H9 (cell line): Measurements from ENCODE around the gene TSHZ1. TPM values are rescaled to one million over a fixed set of nuclear protein-coding genes. Genes with fewer than 3 reads are reported as not detected.

Experiments
- DNase-seq: peaks from one replicate; pipeline ENCODE4 v3.0.0-alpha.2; 2017
- H2AFZ ChIP-seq: one replicate; pipeline ENCODE4 v1.6.1; 2013; ENCODE audit warnings: mild to moderate bottlenecking, low read length, control low read depth, moderate library complexity
- H2AK5ac ChIP-seq: 2 replicates; pipeline ENCODE4 v1.6.1; 2013; ENCODE audit warnings: low read length, control low read depth, mixed read lengths; ENCODE audit not compliant: insufficient read length
- H2BK120ac ChIP-seq: one replicate; pipeline ENCODE4 v1.6.1; 2013; ENCODE audit warnings: low read depth, mild to moderate bottlenecking, low read length, control low read depth, inconsistent platforms; ENCODE audit not compliant: poor library complexity, severe bottlenecking
- H2BK12ac ChIP-seq: 2 replicates; pipeline ENCODE4 v1.6.1; 2013; ENCODE audit warnings: low read length, control low read depth, mixed read lengths, low read depth; ENCODE audit not compliant: insufficient read length
- H2BK15ac ChIP-seq: 2 replicates; pipeline ENCODE4 v1.6.1; 2013; ENCODE audit warnings: low read depth, low read length, control low read depth
- H2BK20ac ChIP-seq: one replicate; pipeline ENCODE4 v1.6.1; 2013; ENCODE audit warnings: low read depth, mild to moderate bottlenecking, low read length, control low read depth, inconsistent platforms; ENCODE audit not compliant: poor library complexity, severe bottlenecking
- H2BK5ac ChIP-seq: 2 replicates; pipeline ENCODE4 v1.6.1; 2013; ENCODE audit warnings: low read length, control low read depth, mixed read lengths; ENCODE audit not compliant: insufficient read length
- H3K14ac ChIP-seq: 2 replicates; pipeline ENCODE4 v1.6.1; 2013; ENCODE audit warnings: low read length, control low read depth; ENCODE audit not compliant: insufficient read depth
- H3K18ac ChIP-seq: 2 replicates; pipeline ENCODE4 v1.6.1; 2013; ENCODE audit warnings: low read depth, mild to moderate bottlenecking, mixed read lengths, low read length, control low read depth; ENCODE audit not compliant: insufficient read length
- H3K23ac ChIP-seq: 2 replicates; pipeline ENCODE4 v1.6.1; 2013; ENCODE audit warnings: low read length, control low read depth, mixed read lengths, low read depth; ENCODE audit not compliant: insufficient read length
- H3K23me2 ChIP-seq: 2 replicates; pipeline ENCODE4 v1.6.1; 2013; ENCODE audit warnings: low read depth, mild to moderate bottlenecking, mixed read lengths, low read length, control low read depth; ENCODE audit not compliant: insufficient read length, poor library complexity, severe bottlenecking
- H3K27ac ChIP-seq: 2 replicates; pipeline ENCODE4 v1.5.1; 2013; ENCODE audit warnings: low read length, control low read depth, mixed read lengths, low read depth; ENCODE audit not compliant: insufficient read length
- H3K27me3 ChIP-seq: 2 replicates; pipeline ENCODE4 v1.6.1; 2013; ENCODE audit warnings: low read length, control low read depth, inconsistent platforms; ENCODE audit not compliant: insufficient read depth
- H3K4ac ChIP-seq: 2 replicates; pipeline ENCODE4 v1.6.1; 2013; ENCODE audit warnings: low read depth, mild to moderate bottlenecking, control low read depth, inconsistent platforms, low read length, moderate library complexity
- H3K4me1 ChIP-seq: 2 replicates; pipeline ENCODE4 v1.6.1; 2013; ENCODE audit warnings: low read length, control low read depth, inconsistent platforms; ENCODE audit not compliant: insufficient read depth
- H3K4me2 ChIP-seq: 2 replicates; pipeline ENCODE4 v1.6.1; 2013; ENCODE audit warnings: low read length, control low read depth, mixed read lengths; ENCODE audit not compliant: insufficient read length, insufficient read depth
- H3K56ac ChIP-seq: 2 replicates; pipeline ENCODE4 v1.6.1; 2013; ENCODE audit warnings: low read depth, mild to moderate bottlenecking, mixed read lengths, low read length, control low read depth; ENCODE audit not compliant: insufficient read length
- H3K79me1 ChIP-seq: 2 replicates; pipeline ENCODE4 v1.6.1; 2013; ENCODE audit warnings: low read depth, mild to moderate bottlenecking, moderate library complexity, low read length, control low read depth, inconsistent platforms; ENCODE audit not compliant: insufficient read depth, poor library complexity, severe bottlenecking
- H3K79me2 ChIP-seq: 2 replicates; pipeline ENCODE4 v1.6.1; 2013; ENCODE audit warnings: low read length, control low read depth, inconsistent platforms; ENCODE audit not compliant: insufficient read depth
- H3K9ac ChIP-seq: 2 replicates; pipeline ENCODE4 v1.6.1; 2013; ENCODE audit warnings: low read length, control low read depth, mixed read lengths; ENCODE audit not compliant: insufficient read length; ENCODE audit errors: extremely low read depth
- H3K9me3 ChIP-seq: one replicate; pipeline ENCODE4 v1.6.1; 2013; ENCODE audit warnings: low read depth, low read length, inconsistent platforms; ENCODE audit not compliant: control insufficient read depth
- H3T11ph ChIP-seq: one replicate; pipeline ENCODE4 v1.6.1; 2013; ENCODE audit warnings: mild to moderate bottlenecking, low read length, control low read depth, inconsistent platforms
- H4K20me1 ChIP-seq: one replicate; pipeline ENCODE4 v1.6.1; 2013; ENCODE audit not compliant: control insufficient read depth, insufficient read length, insufficient read depth
- H4K5ac ChIP-seq: 2 replicates; pipeline ENCODE4 v1.6.1; 2013; ENCODE audit warnings: low read depth, mild to moderate bottlenecking, mixed read lengths, low read length, control low read depth; ENCODE audit not compliant: insufficient read length
- H4K8ac ChIP-seq: replicated peaks from 2 replicates; pipeline ENCODE4 v1.6.1; 2013; ENCODE audit warnings: low read length, control low read depth, mixed read lengths, low read depth; ENCODE audit not compliant: insufficient read length
- H4K91ac ChIP-seq: 2 replicates; pipeline ENCODE4 v1.6.1; 2013; ENCODE audit warnings: low read depth, mild to moderate bottlenecking, moderate library complexity, mixed read lengths, low read length, control low read depth; ENCODE audit not compliant: insufficient read length
- H3K27ac Mint-ChIP-seq, 3 experiments: 2 replicates in 2 of 3; 3 replicates in 1 of 3; pipeline ENCODE4 v1.8.0; 2020 to 2021; ENCODE audit warnings: mixed read lengths in 3 of 3, mild to moderate bottlenecking in 1 of 3, moderate library complexity in 1 of 3
- H3K27me3 Mint-ChIP-seq: 2 replicates; pipeline ENCODE4 v1.8.0; 2021; ENCODE audit warnings: low read depth, mild to moderate bottlenecking, moderate library complexity, mixed read lengths
- H3K36me3 Mint-ChIP-seq, 3 experiments: 2 replicates in 2 of 3; 3 replicates in 1 of 3; pipeline ENCODE4 v1.8.0; 2020 to 2021; ENCODE audit warnings: low read depth in 3 of 3, mixed read lengths in 3 of 3; ENCODE audit not compliant: insufficient read depth in 1 of 3
- H3K4me1 Mint-ChIP-seq, 2 experiments: 2 replicates each; pipeline ENCODE4 v1.8.0; 2020; ENCODE audit warnings: mixed read lengths in 2 of 2
- H3K4me3 Mint-ChIP-seq, 2 experiments: 2 replicates in 1 of 2; 3 replicates in 1 of 2; pipeline ENCODE4 v1.8.0; 2020 to 2021; ENCODE audit warnings: mild to moderate bottlenecking in 2 of 2, mixed read lengths in 2 of 2, moderate library complexity in 1 of 2
- H3K9me3 Mint-ChIP-seq, 2 experiments: 2 replicates in 1 of 2; 3 replicates in 1 of 2; pipeline ENCODE4 v1.8.0; 2020; ENCODE audit warnings: mild to moderate bottlenecking in 2 of 2, mixed read lengths in 2 of 2, moderate library complexity in 1 of 2
- WGBS: extraction: QIAGEN DNeasy Blood & Tissue Kit; methylation state at CpG from one replicate; pipeline ENCODE4 v1.1.7; 2013; ENCODE audit warnings: missing lambda C conversion rate, low lambda C conversion rate, mixed read lengths; ENCODE audit not compliant: insufficient read length; ENCODE audit errors: extremely low coverage; 5-methylcytosine and 5-hydroxymethylcytosine counted together
- total RNA-seq: library from RNA; stranded (reverse); gene quantifications from 2 replicates; pipeline ENCODE4 v1.2.1, GENCODE V29; 2021
- TF ChIP-seq, protein P1 (sequence below): fragments of 200-600 bp; sonication (generic); conservative IDR thresholded peaks from 3 replicates; pipeline ENCODE4 v1.8.0; 2021; ENCODE audit warnings: antibody characterized with exemption, mild to moderate bottlenecking

The TSHZ1 gene
- total RNA-seq, 1 experiment from 2014 or later, result 0.15 TPM

DNA sequence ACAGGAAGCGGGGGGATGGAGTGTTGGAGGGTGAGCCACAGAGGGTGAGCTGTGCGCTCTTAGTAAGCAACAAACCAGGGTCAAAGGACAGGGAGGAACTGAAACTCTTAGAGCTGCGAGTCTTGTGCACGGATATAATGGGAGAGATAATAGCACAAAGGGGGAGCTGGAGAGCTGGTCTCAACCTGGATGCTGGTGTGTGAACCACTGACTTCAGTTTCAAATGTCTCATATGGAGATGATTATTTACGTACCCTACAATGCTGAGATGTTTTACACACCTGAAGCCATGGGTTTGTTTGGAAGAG is 37.5 kb upstream of the TSHZ1 start:
- no peaks in the 10 kb centered on the region for H4K20me1 ChIP-seq
- H2BK12ac ChIP-seq, result no peak overlapping the region
- H2AK5ac ChIP-seq, result no peak overlapping the region
- H3K9ac ChIP-seq, result no peak overlapping the region
- no peaks in the 10 kb centered on the region for H3K23me2 ChIP-seq
- H2BK15ac ChIP-seq, result no peak overlapping the region
- no peak overlapping the region for H3K4ac ChIP-seq
- no peak overlapping the region for H2BK120ac ChIP-seq
- no peaks in the 10 kb centered on the region for H3K4me1 ChIP-seq
- H4K91ac ChIP-seq, result no peak overlapping the region
- DNase-seq, result no peak
- Mint-ChIP-seq H3K36me3 (no peaks in the 10 kb centered on the region), H3K4me1 (peaks cover 11 to 13% of the 10 kb centered on the region in 2 experiments), H3K9me3 (no peaks in the 10 kb centered on the region), H3K4me3 (no peak overlapping the region), H3K27me3 (no peaks in the 10 kb centered on the region; the same call in 1 of the 2 replicates), H3K27ac (peak overlapping the region in 2 of 3 experiments; percentile 20 to 52; a peak in 2 of 7 replicates)
- H2AFZ ChIP-seq, result no peak overlapping the region
- H3K56ac ChIP-seq, result no peak overlapping the region
- H2BK5ac ChIP-seq, result no peak overlapping the region
- TF ChIP-seq, protein P1, sequence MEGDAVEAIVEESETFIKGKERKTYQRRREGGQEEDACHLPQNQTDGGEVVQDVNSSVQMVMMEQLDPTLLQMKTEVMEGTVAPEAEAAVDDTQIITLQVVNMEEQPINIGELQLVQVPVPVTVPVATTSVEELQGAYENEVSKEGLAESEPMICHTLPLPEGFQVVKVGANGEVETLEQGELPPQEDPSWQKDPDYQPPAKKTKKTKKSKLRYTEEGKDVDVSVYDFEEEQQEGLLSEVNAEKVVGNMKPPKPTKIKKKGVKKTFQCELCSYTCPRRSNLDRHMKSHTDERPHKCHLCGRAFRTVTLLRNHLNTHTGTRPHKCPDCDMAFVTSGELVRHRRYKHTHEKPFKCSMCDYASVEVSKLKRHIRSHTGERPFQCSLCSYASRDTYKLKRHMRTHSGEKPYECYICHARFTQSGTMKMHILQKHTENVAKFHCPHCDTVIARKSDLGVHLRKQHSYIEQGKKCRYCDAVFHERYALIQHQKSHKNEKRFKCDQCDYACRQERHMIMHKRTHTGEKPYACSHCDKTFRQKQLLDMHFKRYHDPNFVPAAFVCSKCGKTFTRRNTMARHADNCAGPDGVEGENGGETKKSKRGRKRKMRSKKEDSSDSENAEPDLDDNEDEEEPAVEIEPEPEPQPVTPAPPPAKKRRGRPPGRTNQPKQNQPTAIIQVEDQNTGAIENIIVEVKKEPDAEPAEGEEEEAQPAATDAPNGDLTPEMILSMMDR, result no peak; the same call in 2 of the 3 replicates
- H3K27ac ChIP-seq, result no peak overlapping the region
- no peak overlapping the region for H3K14ac ChIP-seq
- H3K79me2 ChIP-seq, result no peaks in the 10 kb centered on the region
- no peak overlapping the region for H3K23ac ChIP-seq
- no peak overlapping the region for H4K5ac ChIP-seq
- H3K18ac ChIP-seq, result no peak overlapping the region
- WGBS, result no CpG with 5 or more reads among the region's 5 CpGs
- H3K4me2 ChIP-seq, result no peak overlapping the region
- H3T11ph ChIP-seq, result no peak overlapping the region
- H4K8ac ChIP-seq, result no peak overlapping the region
- H3K27me3 ChIP-seq, result no peaks in the 10 kb centered on the region
- H3K9me3 ChIP-seq, result no peaks in the 10 kb centered on the region
- H2BK20ac ChIP-seq, result no peak overlapping the region
- no peaks in the 10 kb centered on the region for H3K79me1 ChIP-seq
